Measurements from ENCODE around the gene PLXNA4.

Gene PLXNA4

GRCh38 chr7:132203021-132203420, 373.2 kb downstream of the PLXNA4 start:
- H3K27me3 ChIP-seq (ENCODE audit: control insufficient read depth, low read length): no peaks in the 10 kb centered on the region
- no peaks in the 10 kb centered on the region for H3K79me2 ChIP-seq (ENCODE audit: control insufficient read depth, low read length)
- H3F3A ChIP-seq (ENCODE audit: control insufficient read depth, insufficient read depth): no peaks in the 10 kb centered on the region
- TF ChIP-seq CTCF (IDR thresholded peaks at IDR 0.05; ENCODE audit: low read depth, low read length, poor library complexity, severe bottlenecking) (no peak), EZH2phosphoT487 (IDR thresholded peaks at IDR 0.05; ENCODE audit: borderline replicate concordance, low read length) (no peak)
- no peaks in the 10 kb centered on the region for H3K4me1 ChIP-seq (ENCODE audit: control insufficient read depth, low read length)
- H3K4me2 ChIP-seq (ENCODE audit: low read length): no peak overlapping the region
- no peak overlapping the region for H3K27ac ChIP-seq (ENCODE audit: low read depth, low read length)
- H3K36me3 ChIP-seq (ENCODE audit: control insufficient read depth, low read length): no peaks in the 10 kb centered on the region
- H3K9me3 ChIP-seq (ENCODE audit: control insufficient read depth, insufficient read depth, low read length): no peaks in the 10 kb centered on the region
- H4K20me1 ChIP-seq (ENCODE audit: control insufficient read depth, insufficient read depth, low read depth, low read length): no peaks in the 10 kb centered on the region
- H3K4me3 ChIP-seq (ENCODE audit: low read length): no peak overlapping the region
- no peaks in the 10 kb centered on the region for H3K9me2 ChIP-seq (replicated peaks; ENCODE audit: control insufficient read depth, low read length)

GRCh38 chr7:132202541-132202940, 373.7 kb downstream of the PLXNA4 start:
- no peaks in the 10 kb centered on the region for H3F3A ChIP-seq (ENCODE audit: control insufficient read depth, insufficient read depth)
- H3K9me2 ChIP-seq (replicated peaks; ENCODE audit: control insufficient read depth, low read length): no peaks in the 10 kb centered on the region
- H3K27me3 ChIP-seq (ENCODE audit: control insufficient read depth, low read length): no peaks in the 10 kb centered on the region
- H3K4me2 ChIP-seq (ENCODE audit: low read length): no peak overlapping the region
- no peaks in the 10 kb centered on the region for H4K20me1 ChIP-seq (ENCODE audit: control insufficient read depth, insufficient read depth, low read depth, low read length)
- no peaks in the 10 kb centered on the region for H3K36me3 ChIP-seq (ENCODE audit: control insufficient read depth, low read length)
- no peaks in the 10 kb centered on the region for H3K9me3 ChIP-seq (ENCODE audit: control insufficient read depth, insufficient read depth, low read length)
- no peaks in the 10 kb centered on the region for H3K79me2 ChIP-seq (ENCODE audit: control insufficient read depth, low read length)
- H3K4me1 ChIP-seq (ENCODE audit: control insufficient read depth, low read length): no peaks in the 10 kb centered on the region
- no peak overlapping the region for H3K27ac ChIP-seq (ENCODE audit: low read depth, low read length)
- H3K4me3 ChIP-seq (ENCODE audit: low read length): no peak overlapping the region
- TF ChIP-seq CTCF (IDR thresholded peaks at IDR 0.05; ENCODE audit: low read depth, low read length, poor library complexity, severe bottlenecking): no peak
- TF ChIP-seq EZH2phosphoT487 (IDR thresholded peaks at IDR 0.05; ENCODE audit: borderline replicate concordance, low read length): no peak

GRCh38 chr7:132200141-132200540, 376.1 kb downstream of the PLXNA4 start:
- Histone ChIP-seq H3K4me1 (ENCODE audit: control insufficient read depth, low read length) (no peaks in the 10 kb centered on the region), H3K27ac (ENCODE audit: low read depth, low read length) (no peak overlapping the region), H3K9me3 (ENCODE audit: control insufficient read depth, insufficient read depth, low read length) (no peaks in the 10 kb centered on the region), H3K36me3 (ENCODE audit: control insufficient read depth, low read length) (no peaks in the 10 kb centered on the region), H3K27me3 (ENCODE audit: control insufficient read depth, low read length) (no peaks in the 10 kb centered on the region), H3F3A (ENCODE audit: control insufficient read depth, insufficient read depth) (no peaks in the 10 kb centered on the region), H3K4me3 (ENCODE audit: low read length) (no peak overlapping the region), H4K20me1 (ENCODE audit: control insufficient read depth, insufficient read depth, low read depth, low read length) (no peaks in the 10 kb centered on the region), H3K79me2 (ENCODE audit: control insufficient read depth, low read length) (no peaks in the 10 kb centered on the region), H3K9me2 (replicated peaks; ENCODE audit: control insufficient read depth, low read length) (no peaks in the 10 kb centered on the region), H3K4me2 (ENCODE audit: low read length) (no peak overlapping the region)
- TF ChIP-seq EZH2phosphoT487 (IDR thresholded peaks at IDR 0.05; ENCODE audit: borderline replicate concordance, low read length) (no peak), CTCF (IDR thresholded peaks at IDR 0.05; ENCODE audit: low read depth, low read length, poor library complexity, severe bottlenecking) (no peak)

GRCh38 chr7:132199626-132200025, 376.6 kb downstream of the PLXNA4 start:
- TF ChIP-seq EZH2phosphoT487 (IDR thresholded peaks at IDR 0.05; ENCODE audit: borderline replicate concordance, low read length): no peak
- no peak for TF ChIP-seq CTCF (IDR thresholded peaks at IDR 0.05; ENCODE audit: low read depth, low read length, poor library complexity, severe bottlenecking)
- H4K20me1 ChIP-seq (ENCODE audit: control insufficient read depth, insufficient read depth, low read depth, low read length): no peaks in the 10 kb centered on the region
- H3K27me3 ChIP-seq (ENCODE audit: control insufficient read depth, low read length): no peaks in the 10 kb centered on the region
- no peak overlapping the region for H3K4me3 ChIP-seq (ENCODE audit: low read length)
- H3K36me3 ChIP-seq (ENCODE audit: control insufficient read depth, low read length): no peaks in the 10 kb centered on the region
- H3K4me1 ChIP-seq (ENCODE audit: control insufficient read depth, low read length): no peaks in the 10 kb centered on the region
- no peaks in the 10 kb centered on the region for H3F3A ChIP-seq (ENCODE audit: control insufficient read depth, insufficient read depth)
- H3K27ac ChIP-seq (ENCODE audit: low read depth, low read length): no peak overlapping the region
- H3K79me2 ChIP-seq (ENCODE audit: control insufficient read depth, low read length): no peaks in the 10 kb centered on the region
- H3K9me2 ChIP-seq (replicated peaks; ENCODE audit: control insufficient read depth, low read length): no peaks in the 10 kb centered on the region
- H3K9me3 ChIP-seq (ENCODE audit: control insufficient read depth, insufficient read depth, low read length): no peaks in the 10 kb centered on the region
- no peak overlapping the region for H3K4me2 ChIP-seq (ENCODE audit: low read length)

Data from DOHH2 (cell line).